OCI-LY1 (cell line): ENCODE measurements around the gene BUB1B.

Experiments used
- H2AFZ ChIP-seq: fragments of 200-600 bp; sonication (generic), shearing (Covaris generic); 2 replicates; pipeline ENCODE4 v1.6.0; 2014; ENCODE audit warnings: antibody characterized with exemption, mild to moderate bottlenecking, low read length
- H3F3A ChIP-seq: fragments of 200-600 bp; sonication (generic), shearing (Covaris generic); 2 replicates; pipeline ENCODE4 v1.6.0; 2014; ENCODE audit warnings: mild to moderate bottlenecking, antibody characterized with exemption, low read length, moderate library complexity; ENCODE audit not compliant: insufficient read depth
- H3K27ac ChIP-seq: fragments of 200-600 bp; sonication (generic); 2 replicates; pipeline ENCODE4 v1.5.1; 2014; ENCODE audit warnings: low read length, mixed run types, mild to moderate bottlenecking, low read depth; ENCODE audit not compliant: poor library complexity, severe bottlenecking
- H3K27me3 ChIP-seq: fragments of 200-600 bp; sonication (generic); 2 replicates; pipeline ENCODE4 v1.6.0; 2014; ENCODE audit warnings: antibody characterized with exemption, mild to moderate bottlenecking, low read length, moderate library complexity; ENCODE audit not compliant: insufficient read depth
- H3K36me3 ChIP-seq: fragments of 200-600 bp; sonication (generic); 2 replicates; pipeline ENCODE4 v1.6.1; 2014; ENCODE audit warnings: mild to moderate bottlenecking, antibody characterized with exemption, low read length, moderate library complexity, mixed read lengths; ENCODE audit not compliant: insufficient read depth
- H3K4me1 ChIP-seq: fragments of 200-600 bp; sonication (generic); 2 replicates; pipeline ENCODE4 v1.5.1; 2014; ENCODE audit warnings: mild to moderate bottlenecking, low read length, moderate library complexity; ENCODE audit not compliant: insufficient read depth, severe bottlenecking
- H3K4me2 ChIP-seq: fragments of 200-600 bp; sonication (generic), shearing (Covaris generic); 2 replicates; pipeline ENCODE4 v1.6.1; 2014; ENCODE audit warnings: low read length
- H3K4me3 ChIP-seq: fragments of 200-600 bp; sonication (generic); 2 replicates; pipeline ENCODE4 v1.5.1; 2014; ENCODE audit warnings: low read length, low read depth, mild to moderate bottlenecking, mixed read lengths; ENCODE audit not compliant: poor library complexity, severe bottlenecking
- H3K79me2 ChIP-seq: fragments of 200-600 bp; shearing (Covaris generic); 2 replicates; pipeline ENCODE4 v1.6.1; 2016; ENCODE audit warnings: mixed run types, low read length, mixed read lengths; ENCODE audit not compliant: insufficient read depth
- H3K9ac ChIP-seq: fragments of 200-600 bp; sonication (generic), shearing (Covaris generic); 2 replicates; pipeline ENCODE4 v1.6.1; 2014; ENCODE audit warnings: mild to moderate bottlenecking, low read length, mixed read lengths
- H3K9me2 ChIP-seq: fragments of 200-600 bp; sonication (generic), shearing (Covaris generic); 2 replicates; pipeline ENCODE4 v1.6.1; 2014; ENCODE audit warnings: low read depth, mild to moderate bottlenecking, low read length, mixed read lengths
- H3K9me3 ChIP-seq: fragments of 200-600 bp; shearing (Covaris generic); 2 replicates; pipeline ENCODE4 v1.6.1; 2014; ENCODE audit warnings: low read length, mixed read lengths
- H4K20me1 ChIP-seq: fragments of 200-600 bp; sonication (generic), shearing (Covaris generic); 2 replicates; pipeline ENCODE4 v1.6.0; 2016; ENCODE audit warnings: mild to moderate bottlenecking, low read length; ENCODE audit not compliant: insufficient read depth
- CTCF ChIP-seq: fragments of 200-600 bp; sonication (generic), shearing (Covaris generic); IDR thresholded peaks from 2 replicates; pipeline ENCODE4 v1.5.1; 2017; ENCODE audit warnings: mild to moderate bottlenecking, antibody characterized with exemption, low read length, moderate library complexity, mixed read lengths
- EZH2 ChIP-seq: fragments of 200-600 bp; sonication (generic), shearing (Covaris generic); IDR thresholded peaks from 2 replicates; pipeline ENCODE4 v1.8.0; 2017; ENCODE audit warnings: borderline replicate concordance, mixed run types, mild to moderate bottlenecking, antibody characterized with exemption, low read length, moderate library complexity, mixed read lengths

The BUB1B gene

GRCh38 chr15:40245666-40246450 is 85.0 kb downstream of the BUB1B start:
- Histone ChIP-seq H3K27ac (no peak overlapping the region), H3K4me2 (no peak overlapping the region), H3K4me1 (no peaks in the 10 kb centered on the region), H3K9ac (no peak overlapping the region), H3K4me3 (no peak overlapping the region), H2AFZ (no peak overlapping the region), H3K9me3 (no peaks in the 10 kb centered on the region), H3F3A (no peaks in the 10 kb centered on the region), H3K9me2 (no peaks in the 10 kb centered on the region), H4K20me1 (no peaks in the 10 kb centered on the region), H3K27me3 (no peaks in the 10 kb centered on the region; the same call in none of the 2 replicates), H3K36me3 (no peaks in the 10 kb centered on the region), H3K79me2 (no peaks in the 10 kb centered on the region)
- TF ChIP-seq CTCF, result no peak

GRCh38 chr15:40246496-40247280 is 85.8 kb downstream of the BUB1B start:
- Histone ChIP-seq H3F3A (no peaks in the 10 kb centered on the region), H3K4me2 (no peak overlapping the region), H3K9me2 (no peaks in the 10 kb centered on the region), H3K9me3 (no peaks in the 10 kb centered on the region), H2AFZ (no peak overlapping the region), H3K4me3 (no peak overlapping the region), H3K9ac (no peak overlapping the region), H4K20me1 (no peaks in the 10 kb centered on the region), H3K27me3 (no peaks in the 10 kb centered on the region; the same call in none of the 2 replicates), H3K4me1 (no peaks in the 10 kb centered on the region), H3K36me3 (no peaks in the 10 kb centered on the region), H3K79me2 (no peaks in the 10 kb centered on the region), H3K27ac (no peak overlapping the region)
- no peak for TF ChIP-seq EZH2
- no peak for TF ChIP-seq CTCF

- H3F3A ChIP-seq, result no peaks in the 10 kb centered on the region
These were observed 86.6 kb downstream of the BUB1B start for GRCh38 chr15:40247406-40247971.

More at GRCh38 chr15:40247406-40247971, 86.6 kb downstream of the BUB1B start:
- peaks cover 4% of the 10 kb centered on the region for H3K27me3 ChIP-seq
- no peak overlapping the region for H3K27ac ChIP-seq
- no peaks in the 10 kb centered on the region for H3K9me2 ChIP-seq
- no peaks in the 10 kb centered on the region for H4K20me1 ChIP-seq
- no peak overlapping the region for H3K4me3 ChIP-seq
- no peak overlapping the region for H3K9ac ChIP-seq
- TF ChIP-seq EZH2 (no peak), CTCF (no peak)
- H3K9me3 ChIP-seq, result no peaks in the 10 kb centered on the region
- H3K79me2 ChIP-seq, result no peaks in the 10 kb centered on the region
- no peak overlapping the region for H2AFZ ChIP-seq
- no peak overlapping the region for H3K4me2 ChIP-seq
- H3K36me3 ChIP-seq, result no peaks in the 10 kb centered on the region
- no peaks in the 10 kb centered on the region for H3K4me1 ChIP-seq
